GM23248 (cell line): Measurements from ENCODE around the gene JUN.

ENCODE experiments used
- EZH2 ChIP-seq: fragments of 200-600 bp; sonication (generic); IDR thresholded peaks from 2 replicates; pipeline ENCODE4 v1.6.1; 2018; ENCODE audit warnings: antibody characterized with exemption, mild to moderate bottlenecking; ENCODE audit not compliant: insufficient read depth, poor library complexity, severe bottlenecking
- EZH2phosphoT487 ChIP-seq: fragments of 200-600 bp; sonication (generic); IDR thresholded peaks from 2 replicates; pipeline ENCODE4 v1.6.1; 2018; ENCODE audit warnings: antibody characterized with exemption, moderate library complexity, mild to moderate bottlenecking, low read depth; ENCODE audit not compliant: insufficient read depth

DNA sequence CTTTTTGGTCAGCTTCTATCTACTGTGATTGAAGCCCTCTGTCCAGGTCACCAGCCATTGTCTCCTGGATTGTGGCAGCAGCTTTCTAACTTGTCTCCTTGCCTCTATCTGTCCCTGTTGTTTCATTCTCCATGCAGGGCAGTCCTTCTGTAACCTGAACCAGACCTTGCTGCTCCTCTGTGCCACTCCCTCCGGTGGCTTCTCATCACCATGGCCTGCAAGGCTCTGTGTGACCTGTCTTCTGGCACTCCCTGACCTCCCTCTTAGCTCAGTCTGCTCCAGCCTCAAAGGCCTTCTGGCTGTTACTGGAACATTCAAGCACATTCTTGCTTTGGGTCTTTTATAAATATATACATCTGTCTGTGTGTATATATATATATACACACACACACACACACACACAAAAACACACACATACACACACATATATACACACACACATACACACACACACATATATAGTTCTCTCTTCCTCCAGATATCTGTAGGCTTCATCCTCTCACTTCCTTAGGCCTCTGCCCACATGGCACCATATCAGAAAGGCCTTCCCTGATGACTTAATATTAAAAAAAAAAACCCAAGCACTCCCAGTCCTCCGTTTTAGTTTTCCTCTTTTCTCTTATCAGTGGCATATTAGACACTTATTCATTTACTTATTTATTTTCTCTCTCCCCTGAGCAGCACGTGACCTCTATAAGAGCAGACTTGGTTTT lies 21.2 kb upstream of the JUN start:
- no peak for TF ChIP-seq EZH2
- TF ChIP-seq EZH2phosphoT487 = no peak
